AG09319 (cell line): Measurements from ENCODE around the gene AP2M1.

ENCODE experiments used
- DNase-seq: peaks from one replicate; pipeline ENCODE4 v3.0.0-alpha.2; 2010; ENCODE audit warnings: low read depth; ENCODE audit errors: extremely low read depth
- CTCF ChIP-seq: IDR thresholded peaks from 2 replicates; pipeline ENCODE4 v1.5.1; 2011; ENCODE audit warnings: low read depth, mild to moderate bottlenecking, inconsistent platforms, low read length, moderate library complexity

AP2M1 gene

GRCh38 chr3:184135149-184135910 is 39.3 kb upstream of the AP2M1 start, which contains the start of gene EIF2B5:
EIF2B5 (plus strand) TSS chr3:184135358; CDS start chr3:184135386, 28 bp downstream.
- peak; percentile 86 for DNase-seq
- TF ChIP-seq CTCF = peak; percentile 45

- TF ChIP-seq CTCF = no peak
- no peak for DNase-seq
These were observed 38.8 kb upstream of the AP2M1 start for GRCh38 chr3:184135911-184136260.

- no peak for TF ChIP-seq CTCF
- DNase-seq = no peak
These were observed 34.2 kb upstream of the AP2M1 start for GRCh38 chr3:184140436-184140835.

- no peak for DNase-seq
These were observed 32.5 kb upstream of the AP2M1 start for GRCh38 chr3:184142199-184142598.

GRCh38 chr3:184143327-184143726 is 31.3 kb upstream of the AP2M1 start:
- TF ChIP-seq CTCF = no peak

More at GRCh38 chr3:184142199-184142598, 32.5 kb upstream of the AP2M1 start:
- TF ChIP-seq CTCF = no peak

GRCh38 chr3:184144505-184144904 is 30.1 kb upstream of the AP2M1 start:
- no peak for TF ChIP-seq CTCF
- DNase-seq = no peak

More at GRCh38 chr3:184143327-184143726, 31.3 kb upstream of the AP2M1 start:
- DNase-seq = no peak

GRCh38 chr3:184145111-184145524 is 29.5 kb upstream of the AP2M1 start:
- DNase-seq = no peak
- peak; percentile 38 for TF ChIP-seq CTCF
